Measurements from ENCODE around the gene ATRN.

ATRN gene

DNA sequence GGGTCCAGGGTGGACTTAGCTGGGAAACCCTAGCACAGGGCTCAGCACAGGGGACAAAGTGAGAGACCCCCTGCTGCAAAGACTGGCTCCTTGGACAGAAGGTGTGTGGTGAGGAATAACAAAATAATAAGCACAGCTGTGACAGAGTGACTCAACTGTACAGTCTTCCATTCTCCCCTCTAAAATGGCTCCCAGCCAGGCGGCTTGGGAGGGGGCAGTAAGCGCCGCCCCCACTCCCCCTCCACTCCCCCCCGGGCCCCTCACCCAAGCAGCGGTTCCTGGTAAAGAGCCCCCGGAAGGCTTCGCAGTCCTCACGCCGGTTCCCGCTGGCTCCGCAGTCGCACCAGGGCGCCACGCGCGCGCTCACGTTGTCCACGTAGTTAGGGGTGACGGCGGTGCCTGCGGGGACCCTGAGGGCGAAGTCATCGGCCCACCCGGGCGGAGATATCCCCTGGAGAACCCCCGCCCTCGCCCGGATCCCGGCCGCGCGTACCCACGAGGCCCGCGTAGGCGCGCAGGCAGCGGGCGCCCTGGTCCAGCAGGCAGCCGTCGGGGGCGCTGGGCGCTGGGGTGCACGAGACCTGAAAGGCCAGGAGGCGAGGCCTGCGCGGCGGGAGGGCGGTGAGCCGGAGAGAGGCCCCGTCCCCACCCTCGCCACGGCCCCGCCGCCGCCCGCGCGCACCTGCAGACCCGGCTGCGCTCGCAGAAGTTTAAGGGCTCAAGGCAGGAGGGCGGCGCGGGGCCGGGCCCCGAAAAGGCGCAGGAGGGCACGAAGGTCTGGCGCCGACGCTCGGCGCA lies 189.6 kb downstream of the ATRN start:
- DNase-seq = no peak

DNA sequence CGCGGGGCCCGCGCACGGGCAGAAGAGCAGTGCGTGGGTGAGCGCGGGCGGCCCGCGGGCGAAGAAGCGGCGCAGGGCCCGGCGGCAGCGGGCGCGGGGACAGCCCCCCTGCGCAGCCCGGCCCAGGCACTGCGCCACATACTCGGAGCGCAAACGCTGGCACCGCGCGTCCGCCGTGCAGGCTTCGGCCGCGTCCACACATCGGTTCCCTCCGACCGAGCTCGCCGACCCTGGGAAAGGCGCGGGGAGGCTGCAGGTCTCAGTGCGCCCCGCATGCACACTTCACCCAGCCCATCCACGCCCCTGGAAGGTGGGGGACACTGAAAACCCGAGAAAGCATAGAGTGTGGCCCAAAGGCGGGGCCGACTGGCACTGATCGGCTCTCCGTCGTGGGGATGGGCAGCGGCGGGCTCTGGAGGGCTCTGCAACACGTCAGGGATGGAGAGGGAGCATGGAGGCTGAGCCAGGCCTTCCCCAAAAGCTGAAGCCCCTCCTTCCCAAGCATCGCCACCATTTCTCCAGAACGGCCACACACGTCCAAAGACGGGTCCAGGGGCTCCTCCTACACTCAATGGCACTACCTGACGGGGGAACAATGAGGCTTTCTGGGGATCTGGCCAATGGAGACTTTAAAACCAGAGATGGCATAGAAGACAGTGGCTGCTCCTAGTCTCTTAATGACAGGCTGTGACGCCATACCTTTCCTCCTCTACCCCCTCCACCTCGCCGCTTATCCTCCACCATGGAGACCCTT lies 190.4 kb downstream of the ATRN start:
- no peak for DNase-seq

DNA sequence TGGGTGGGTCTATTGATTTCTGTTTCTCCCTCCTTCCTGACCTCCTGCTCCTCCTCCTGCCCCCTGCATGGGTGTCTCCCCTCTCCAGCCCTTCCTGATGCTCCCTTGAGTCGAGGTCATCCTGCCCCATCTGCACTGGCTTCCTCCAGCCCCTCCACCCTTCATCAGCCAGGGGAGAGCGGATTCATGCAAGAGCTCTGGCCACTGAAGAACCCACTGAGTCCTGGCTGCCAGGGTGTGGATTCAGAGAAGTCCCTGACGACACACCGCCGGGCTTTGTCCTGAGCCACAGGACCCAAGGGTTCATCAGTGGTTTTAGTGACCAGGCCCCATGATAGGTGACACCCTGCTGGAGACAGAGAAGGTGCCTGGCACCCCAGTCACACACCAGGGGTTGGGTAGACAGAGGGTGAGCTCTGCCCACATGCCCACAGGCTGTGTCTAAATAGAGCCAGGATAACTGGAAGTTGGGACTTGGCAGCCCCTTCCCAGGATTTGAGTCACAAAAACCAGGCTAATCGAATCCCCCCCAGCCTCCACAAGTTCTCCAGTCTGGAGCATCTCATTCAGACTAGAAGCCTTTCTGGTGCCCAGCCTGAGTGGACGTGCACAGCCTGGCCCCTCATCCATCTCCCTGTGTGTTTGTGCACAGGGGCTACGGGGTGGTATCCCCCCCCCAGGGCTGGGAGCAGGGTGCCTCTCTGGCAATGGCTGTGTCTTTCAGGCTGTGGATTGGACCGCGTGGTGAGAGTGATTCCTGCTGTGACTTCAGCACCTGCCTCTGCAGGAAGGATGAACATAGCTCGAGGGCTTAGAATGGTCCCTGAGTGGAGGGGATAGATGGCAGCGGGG lies 191.2 kb downstream of the ATRN start:
- DNase-seq = no peak

- DNase-seq = no peak
Observed at GRCh38 chr20:3663031-3663701, 192.3 kb downstream of the ATRN start, which contains the start of gene GFRA4. GFRA4 (minus strand) TSS chr20:3663399; CDS start chr20:3663399, 0 bp downstream.

DNA sequence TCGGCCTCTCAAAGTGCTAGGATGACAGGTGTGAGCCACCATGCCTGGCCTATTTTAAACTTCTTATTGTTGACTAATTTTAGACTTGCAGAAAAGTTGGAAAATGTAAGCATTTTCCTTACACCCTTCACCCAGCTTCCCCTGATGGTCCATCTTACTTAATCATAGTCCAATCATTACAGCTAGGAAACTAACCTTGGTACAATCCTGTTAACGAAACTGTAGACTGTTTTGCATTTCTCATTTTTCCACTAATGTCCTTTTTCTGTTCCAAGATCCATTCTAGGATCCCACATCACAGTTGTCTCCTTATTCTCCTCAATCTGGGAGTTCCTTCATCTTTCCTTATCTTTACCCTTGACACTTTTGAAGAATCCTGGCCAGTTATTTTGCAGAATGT lies 193.0 kb downstream of the ATRN start:
- no peak for DNase-seq

GRCh38 chr20:3667434-3668037 lies 196.7 kb downstream of the ATRN start:
- no peak for DNase-seq

DNA sequence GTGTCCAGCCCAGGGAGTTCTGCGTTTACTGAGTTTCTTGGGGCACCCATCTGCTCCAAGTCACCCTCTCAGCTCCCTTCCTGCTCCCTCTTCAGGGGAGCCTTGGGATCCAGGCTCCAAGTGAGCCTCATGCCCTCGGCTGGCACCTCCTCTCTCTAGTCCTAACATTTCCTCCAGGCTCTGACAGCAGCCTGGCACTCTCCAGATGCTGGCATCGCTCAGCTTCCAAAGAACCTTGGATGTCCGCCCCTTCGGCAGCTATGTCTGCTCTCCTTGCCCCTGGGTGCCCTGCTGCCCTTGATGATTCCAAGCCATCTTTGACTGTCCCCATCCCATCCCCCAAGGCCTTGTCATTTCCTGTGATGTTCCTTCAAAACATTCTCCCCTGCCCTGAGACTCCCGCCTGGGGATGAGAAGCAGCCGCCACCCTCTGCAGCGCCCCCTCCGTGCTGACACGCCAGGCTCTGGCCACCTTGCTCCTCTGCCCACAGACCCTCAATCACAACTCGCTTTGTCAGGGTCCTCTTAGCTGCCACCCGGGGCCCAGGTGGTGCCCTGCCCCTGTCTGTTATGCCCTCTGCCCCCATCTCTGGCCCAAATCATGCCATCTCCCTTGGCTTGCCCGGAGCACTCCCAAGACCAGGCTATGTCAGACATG lies 199.0 kb downstream of the ATRN start:
- DNase-seq = no peak

- DNase-seq = no peak
Observed at GRCh38 chr20:3670511-3670910, 199.7 kb downstream of the ATRN start.

DNA sequence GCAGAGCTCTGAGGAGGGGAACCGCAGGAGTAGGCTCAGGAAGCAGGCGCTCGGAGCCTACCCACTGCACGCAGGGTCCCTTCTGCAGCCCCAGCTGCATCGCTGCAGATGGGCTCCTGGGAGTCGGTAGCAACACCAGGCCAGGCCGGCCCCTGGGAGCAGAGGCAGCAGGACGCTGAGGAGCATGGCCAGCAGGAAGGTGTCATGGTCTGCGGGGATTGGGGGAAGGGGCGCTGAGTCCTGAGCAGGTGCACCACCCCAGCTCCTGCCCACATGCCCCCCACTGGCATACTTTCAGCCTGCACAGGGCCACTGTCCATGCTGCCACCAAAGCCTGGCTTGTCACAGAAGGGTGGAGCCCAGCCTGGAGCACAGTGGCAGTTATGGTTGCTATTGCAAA lies 200.1 kb downstream of the ATRN start:
- no peak for DNase-seq

DNA sequence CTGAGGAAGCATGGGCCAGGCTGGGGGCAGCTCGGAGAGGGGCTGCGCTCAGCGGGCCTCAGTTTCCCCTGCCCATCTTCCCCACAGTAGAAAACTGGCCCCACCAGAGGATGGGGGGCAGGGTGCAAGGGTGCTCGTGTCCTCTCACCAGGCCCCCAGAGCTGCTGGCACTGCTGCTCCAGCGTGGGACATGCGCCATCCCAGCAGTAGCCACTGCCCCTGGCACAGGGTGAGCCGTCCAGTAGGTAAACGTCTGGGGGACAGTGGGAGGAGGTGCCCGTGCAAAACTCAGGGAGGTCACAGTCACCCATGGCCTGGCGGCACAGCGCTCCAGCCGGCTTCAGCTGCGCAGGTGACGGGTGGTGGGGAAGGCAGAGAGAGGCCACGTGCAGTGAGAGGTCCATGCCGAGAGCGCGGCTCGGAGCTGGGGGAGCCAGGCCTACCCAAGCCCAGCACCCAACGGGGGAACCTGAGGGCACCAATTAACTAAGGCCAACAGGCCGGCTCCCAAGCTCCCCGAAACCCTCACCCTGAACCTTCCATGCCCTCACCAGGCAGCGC lies 201.2 kb downstream of the ATRN start:
- DNase-seq = no peak

DNA sequence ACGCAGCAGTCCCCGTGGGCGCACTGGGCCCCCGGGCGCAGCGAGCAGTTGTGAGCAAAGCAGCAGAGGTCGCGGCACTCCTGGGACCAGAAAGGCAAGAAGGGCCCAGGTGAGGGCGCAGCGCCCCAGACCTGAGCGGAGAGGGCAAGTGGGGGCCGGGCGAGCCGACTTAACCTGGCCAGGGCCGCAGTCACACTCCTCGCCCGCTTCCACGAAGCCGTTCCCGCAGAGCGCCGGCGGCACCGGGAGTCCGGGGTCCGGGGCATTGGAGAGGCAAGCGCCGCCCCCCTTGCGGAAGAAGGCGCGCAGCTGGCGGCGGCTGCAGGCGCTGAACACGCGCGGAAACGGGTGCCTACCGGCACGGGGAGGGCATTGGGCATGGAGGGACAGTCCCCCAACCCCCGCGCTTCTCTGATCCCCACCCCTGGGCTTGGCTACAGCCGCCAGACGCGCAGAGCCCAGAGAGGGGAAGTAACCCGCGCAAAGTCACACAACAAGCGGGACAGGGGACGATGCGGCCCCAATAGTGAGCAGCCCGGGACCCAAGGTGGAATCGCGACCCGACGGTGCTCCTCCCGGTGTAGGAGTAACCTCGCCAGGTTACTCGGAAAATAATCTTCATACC lies 201.8 kb downstream of the ATRN start:
- DNase-seq = no peak

DNA sequence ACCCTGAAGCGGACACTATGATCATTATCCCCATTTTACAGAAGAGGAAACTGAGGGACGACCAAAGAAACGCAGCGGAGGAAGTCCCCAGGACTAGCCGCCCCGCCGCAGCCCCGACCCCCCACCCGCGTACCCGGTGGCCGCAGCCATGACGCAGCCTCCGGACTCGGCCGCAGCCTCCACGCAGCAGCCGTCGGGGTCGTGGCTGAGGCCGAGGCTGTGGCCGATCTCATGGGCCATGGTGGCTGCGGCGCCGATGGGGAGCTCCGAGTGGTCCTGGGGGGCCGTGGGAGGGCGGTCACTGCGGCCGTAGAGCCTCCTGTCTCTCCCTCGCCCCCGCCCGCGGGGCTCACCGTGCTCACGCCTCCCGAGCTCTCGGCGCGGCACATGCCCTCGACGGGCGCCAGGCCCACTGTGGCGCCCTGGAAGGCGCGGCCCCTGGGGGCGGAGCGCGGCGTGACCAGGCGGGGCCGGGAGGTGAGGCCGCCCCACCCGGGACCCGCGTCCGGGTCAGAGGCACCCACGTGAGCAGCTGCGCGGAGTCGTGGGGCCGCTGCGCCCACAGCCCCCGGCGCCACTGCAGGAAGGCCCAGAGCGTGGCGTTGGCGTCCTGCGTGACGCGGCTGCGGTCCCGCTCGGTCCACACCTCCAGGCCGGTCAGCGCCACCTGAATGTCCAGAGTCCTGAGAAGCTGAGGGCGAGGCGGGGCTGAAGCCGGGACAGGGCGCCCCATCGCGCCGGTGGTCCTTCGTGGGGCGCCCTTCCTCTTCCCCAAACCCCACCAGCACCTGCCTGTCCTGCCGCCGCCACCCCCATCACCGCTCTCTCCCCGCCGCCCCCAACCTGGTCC lies 202.6 kb downstream of the ATRN start:
- DNase-seq = no peak

GRCh38 chr20:3674447-3674846 lies 203.6 kb downstream of the ATRN start:
- DNase-seq = no peak

DNA sequence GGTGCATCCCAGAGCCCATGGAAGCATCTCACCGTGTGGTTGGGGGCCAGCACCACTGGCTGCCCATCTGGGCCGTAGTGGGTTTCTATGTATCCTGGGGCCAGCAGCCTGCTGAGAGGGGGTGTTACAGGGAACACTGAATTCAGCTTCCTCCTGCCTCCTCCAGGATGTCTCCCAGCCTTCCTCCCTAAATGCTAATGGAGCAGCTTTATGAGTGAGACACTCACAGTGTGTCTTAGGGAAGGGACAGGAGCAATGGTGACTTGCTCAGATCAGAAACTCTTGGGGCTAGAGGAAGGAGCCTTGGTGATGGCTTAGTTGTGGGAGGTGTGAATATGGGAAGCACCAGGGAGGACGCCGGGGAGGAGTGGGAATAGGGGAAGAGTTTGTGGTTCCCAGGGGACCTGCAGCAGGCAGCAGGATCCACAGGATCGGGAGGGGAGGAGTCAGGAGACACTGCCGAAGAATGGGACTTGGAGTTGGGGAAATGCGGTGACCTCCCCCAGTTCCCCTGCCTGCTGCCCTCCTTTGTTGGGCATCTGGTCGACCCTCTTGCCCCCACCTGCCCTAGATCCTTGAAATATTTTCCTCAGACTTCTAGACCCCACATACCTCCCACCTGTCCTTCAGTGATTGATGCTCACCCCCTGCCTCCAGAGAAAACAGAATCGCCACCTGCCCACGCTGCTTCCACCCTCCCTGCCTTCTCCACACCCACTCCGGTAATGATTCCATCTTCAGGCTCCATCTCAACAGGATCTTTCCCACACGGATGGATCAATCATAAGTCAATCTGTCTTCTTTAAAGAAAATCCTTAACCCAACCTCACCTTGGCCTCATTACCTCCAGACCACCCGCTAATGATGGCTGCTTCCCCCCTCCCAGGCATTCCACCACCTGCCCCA lies 204.4 kb downstream of the ATRN start:
- no peak for DNase-seq

DNA sequence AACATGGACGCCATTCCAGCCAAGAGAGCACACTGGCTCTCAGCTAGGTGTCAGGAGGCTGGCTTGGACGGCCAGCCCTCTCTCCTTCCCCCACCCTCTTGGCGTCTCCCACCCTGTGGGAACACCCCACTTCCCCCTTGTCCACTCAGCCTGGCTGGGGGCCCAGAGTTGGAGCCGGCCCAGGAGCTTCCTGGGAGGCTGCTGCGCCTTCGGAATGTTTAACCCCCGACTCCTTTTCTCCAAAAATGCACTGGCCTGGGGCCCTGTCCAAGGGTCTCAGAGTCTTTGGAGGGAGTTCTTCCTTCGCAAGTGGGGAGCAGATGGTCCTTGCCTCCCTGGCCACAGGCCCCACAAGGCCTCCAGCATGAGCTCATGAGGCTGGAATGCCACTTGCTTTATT lies 206.9 kb downstream of the ATRN start:
- DNase-seq = no peak

- DNase-seq = no peak
Observed at GRCh38 chr20:3678198-3678597, 207.4 kb downstream of the ATRN start.

DNA sequence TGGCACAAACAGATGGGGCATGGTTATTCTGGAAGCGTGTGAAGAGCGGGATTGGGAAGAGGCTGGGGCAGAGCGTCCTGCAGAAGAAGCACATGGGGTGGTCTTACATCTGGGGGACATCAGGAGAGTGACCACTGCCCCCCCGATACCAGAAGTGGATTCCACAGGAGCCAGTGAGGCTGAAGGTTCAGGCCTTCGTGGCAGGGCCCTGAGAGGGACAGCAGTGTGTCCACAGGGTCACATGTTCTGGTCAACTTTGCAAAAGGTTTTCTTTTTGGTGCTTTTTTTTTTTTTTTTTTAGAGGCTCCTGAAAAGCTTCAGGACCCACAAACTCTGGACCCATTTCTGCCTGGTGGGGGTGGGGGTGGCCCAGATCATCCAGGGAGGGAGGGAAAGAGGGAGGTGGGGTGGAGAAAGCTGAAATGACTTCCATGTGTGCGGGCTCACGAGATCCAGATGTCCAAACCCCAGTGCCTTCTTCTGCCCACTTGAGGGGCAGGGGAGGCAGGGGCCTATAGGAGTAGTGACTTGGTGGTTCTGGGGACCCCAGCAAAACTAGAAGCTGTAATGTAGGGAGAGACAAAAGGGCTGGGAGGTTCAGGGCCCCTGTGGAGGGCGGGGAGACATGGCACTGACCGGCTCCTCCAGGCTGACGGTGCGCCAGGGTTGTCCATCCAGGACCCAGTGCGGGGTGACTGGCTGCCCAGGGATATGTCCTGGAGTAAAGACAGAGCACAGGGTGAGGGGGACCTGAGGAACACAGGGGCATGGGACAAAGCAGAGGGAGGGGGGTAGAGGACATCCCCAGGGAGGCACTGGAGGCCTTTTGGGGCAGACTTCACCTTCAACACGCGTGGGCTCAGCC lies 208.3 kb downstream of the ATRN start:
- DNase-seq = no peak

Data from CD4-positive, alpha-beta T cell treated with Interleukin-17A for 4 hours (primary cell).